ENCODE data around the gene KDM2A.

The KDM2A gene

GRCh38 chr11:67289651-67290479 is 170.8 kb downstream of the KDM2A start:
- no peaks in the 10 kb centered on the region for H3K27me3 ChIP-seq (ENCODE audit: control insufficient read depth in 3 of 3, insufficient read depth in 3 of 3, low read depth in 1 of 3, low read length in 3 of 3)
- H3K4me2 ChIP-seq (ENCODE audit: insufficient read depth, low read length, poor library complexity, severe bottlenecking), result peak overlapping the region; percentile 93
- H3K23ac ChIP-seq (ENCODE audit: low read depth, low read length, poor library complexity), result peak overlapping the region; percentile 81
- peak overlapping the region; percentile 89 for H2BK5ac ChIP-seq (ENCODE audit: low read length)
- no peak overlapping the region for H3K4ac ChIP-seq (ENCODE audit: low read length)
- H2AK5ac ChIP-seq (ENCODE audit: low read depth, low read length), result peak overlapping the region; percentile 98
- peak overlapping the region; percentile 89 to 98 for H3K4me3 ChIP-seq (ENCODE audit: low read length in 2 of 2)
- H2BK12ac ChIP-seq (ENCODE audit: low read length), result no peak overlapping the region
- no CpG with 5 or more reads among the region's 36 CpGs for WGBS, 2 donors (ENCODE audit: extremely low coverage in 2 of 2, insufficient read length in 2 of 2, insufficient replicate concordance in 1 of 2)
- H3K9ac ChIP-seq (ENCODE audit: low read depth, low read length, poor library complexity), result peak overlapping the region; percentile 98
- peaks cover 19 to 21% of the 10 kb centered on the region in 2 donors for H3K4me1 ChIP-seq (ENCODE audit: control insufficient read depth in 2 of 2, insufficient read depth in 1 of 2, low read depth in 1 of 2, low read length in 2 of 2)
- H3K79me1 ChIP-seq (ENCODE audit: low read depth, low read length), result peaks cover 33% of the 10 kb centered on the region
- H3K9me3 ChIP-seq (replicated peaks in 1 of 2; ENCODE audit: control insufficient read depth in 2 of 2, insufficient read depth in 1 of 2, low read depth in 1 of 2, low read length in 2 of 2), result peaks cover 0 to 4% of the 10 kb centered on the region in 2 donors
- peak overlapping the region; percentile 37 for H2BK15ac ChIP-seq (ENCODE audit: low read length)
- peak overlapping the region; percentile 98 for H3K18ac ChIP-seq (ENCODE audit: low read length)
- H2BK120ac ChIP-seq (ENCODE audit: low read depth, low read length), result no peak overlapping the region
- peak overlapping the region; percentile 97 for H3K27ac ChIP-seq (replicated peaks; ENCODE audit: low read length)
- H3K14ac ChIP-seq (ENCODE audit: low read length), result no peak overlapping the region
- H2AFZ ChIP-seq (ENCODE audit: low read length), result peak overlapping the region; percentile 83
- peak overlapping the region; percentile 16 for H4K91ac ChIP-seq (ENCODE audit: low read depth, low read length, poor library complexity)
- H3K36me3 ChIP-seq (replicated peaks in 1 of 2; ENCODE audit: control insufficient read depth in 2 of 2, insufficient read depth in 2 of 2, low read length in 2 of 2), result peaks cover 33 to 72% of the 10 kb centered on the region in 2 donors
- DNase-seq (ENCODE audit: low spot score), result no peak
- H4K8ac ChIP-seq (ENCODE audit: low read depth, low read length), result no peak overlapping the region

DNA sequence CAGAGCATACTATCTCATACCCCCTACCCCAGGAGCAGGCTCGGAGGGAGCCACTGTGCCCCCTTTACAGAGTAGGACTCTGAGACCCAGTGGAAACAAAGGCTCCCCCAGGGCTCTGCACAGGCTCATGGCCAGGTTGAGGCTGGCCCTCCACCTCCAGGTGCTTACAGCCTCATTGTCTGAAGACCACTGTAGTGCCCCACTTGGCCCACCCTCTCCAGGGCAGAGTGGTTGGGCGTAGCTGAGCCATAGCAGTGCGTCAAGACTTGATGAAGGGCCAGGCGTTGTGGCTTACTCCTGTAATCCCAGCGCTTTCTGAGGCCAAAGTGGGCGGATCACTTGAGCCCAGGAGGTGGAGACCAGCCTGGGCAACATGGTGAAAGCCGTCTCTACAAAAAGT is 171.7 kb downstream of the KDM2A start:
- Histone ChIP-seq H3K36me3 (replicated peaks in 1 of 2; ENCODE audit: control insufficient read depth in 2 of 2, insufficient read depth in 2 of 2, low read length in 2 of 2) (peaks cover 26 to 71% of the 10 kb centered on the region in 2 donors), H3K14ac (ENCODE audit: low read length) (no peak overlapping the region), H4K8ac (ENCODE audit: low read depth, low read length) (no peak overlapping the region), H4K91ac (ENCODE audit: low read depth, low read length, poor library complexity) (no peak overlapping the region), H3K4me1 (ENCODE audit: control insufficient read depth in 2 of 2, insufficient read depth in 1 of 2, low read depth in 1 of 2, low read length in 2 of 2) (peaks cover 19 to 21% of the 10 kb centered on the region in 2 donors), H2BK5ac (ENCODE audit: low read length) (no peak overlapping the region), H3K79me1 (ENCODE audit: low read depth, low read length) (peaks cover 31% of the 10 kb centered on the region), H2AFZ (ENCODE audit: low read length) (no peak overlapping the region), H2BK15ac (ENCODE audit: low read length) (no peak overlapping the region), H3K4me3 (ENCODE audit: low read length in 2 of 2) (peak overlapping the region; percentile 29 to 98), H3K4ac (ENCODE audit: low read length) (no peak overlapping the region), H2AK5ac (ENCODE audit: low read depth, low read length) (peak overlapping the region; percentile 81), H3K9me3 (replicated peaks in 1 of 2; ENCODE audit: control insufficient read depth in 2 of 2, insufficient read depth in 1 of 2, low read depth in 1 of 2, low read length in 2 of 2) (peaks cover 0 to 12% of the 10 kb centered on the region in 2 donors), H3K18ac (ENCODE audit: low read length) (no peak overlapping the region), H2BK12ac (ENCODE audit: low read length) (no peak overlapping the region), H3K27me3 (ENCODE audit: control insufficient read depth in 3 of 3, insufficient read depth in 3 of 3, low read depth in 1 of 3, low read length in 3 of 3) (no peaks in the 10 kb centered on the region), H3K9ac (ENCODE audit: low read depth, low read length, poor library complexity) (no peak overlapping the region), H3K4me2 (ENCODE audit: insufficient read depth, low read length, poor library complexity, severe bottlenecking) (no peak overlapping the region), H2BK120ac (ENCODE audit: low read depth, low read length) (no peak overlapping the region), H3K23ac (ENCODE audit: low read depth, low read length, poor library complexity) (no peak overlapping the region), H3K27ac (replicated peaks; ENCODE audit: low read length) (no peak overlapping the region)
- no CpG with 5 or more reads among the region's 7 CpGs for WGBS, 2 donors (ENCODE audit: extremely low coverage in 2 of 2, insufficient read length in 2 of 2, insufficient replicate concordance in 1 of 2)
- DNase-seq (ENCODE audit: low spot score), result no peak

DNA sequence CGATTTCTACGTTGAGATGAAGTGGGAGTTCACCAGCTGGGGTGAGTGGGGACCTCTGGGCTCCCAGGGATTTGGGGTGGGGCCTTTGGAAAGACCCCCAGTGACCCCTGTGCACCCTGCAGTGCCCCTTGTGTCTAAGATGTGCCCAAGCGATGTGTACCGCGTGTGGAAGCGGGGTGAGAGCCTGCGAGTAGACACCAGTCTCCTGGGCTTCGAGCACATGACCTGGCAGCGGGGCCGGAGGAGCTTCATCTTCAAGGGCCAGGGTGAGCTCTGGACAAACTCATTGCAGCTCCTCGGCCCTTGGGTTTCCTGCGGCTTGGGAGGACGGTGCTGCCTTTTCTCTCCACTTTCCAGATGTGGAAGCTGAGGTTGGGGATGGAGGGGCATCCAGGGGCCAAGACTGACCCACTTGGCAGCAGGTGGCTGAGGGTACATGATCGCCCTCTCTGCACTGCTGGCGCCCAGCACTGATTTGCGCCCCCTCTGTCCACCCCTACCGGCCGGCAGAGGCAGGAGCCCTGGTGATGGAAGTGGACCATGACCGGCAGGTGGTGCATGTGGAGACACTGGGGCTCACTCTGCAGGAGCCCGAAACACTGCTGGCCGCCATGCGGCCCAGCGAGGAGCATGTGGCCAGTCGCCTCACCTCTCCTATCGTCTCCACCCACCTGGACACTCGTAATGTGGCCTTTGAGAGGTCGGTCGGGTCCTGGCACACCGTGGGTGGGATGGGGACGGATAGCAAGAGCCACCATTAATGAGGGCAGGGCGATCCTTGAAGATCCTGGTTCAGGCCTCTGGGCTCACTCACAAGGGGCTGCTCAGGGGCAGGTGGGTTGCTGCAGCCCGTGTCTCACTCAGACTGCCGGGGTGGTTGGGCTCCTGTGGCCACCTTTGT is 172.7 kb downstream of the KDM2A start:
- no peak overlapping the region for H2BK5ac ChIP-seq (ENCODE audit: low read length)
- WGBS, 2 donors (ENCODE audit: extremely low coverage in 2 of 2, insufficient read length in 2 of 2, insufficient replicate concordance in 1 of 2), result no CpG with 5 or more reads among the region's 33 CpGs
- H3K27ac ChIP-seq (replicated peaks; ENCODE audit: low read length), result no peak overlapping the region

More for the DNA sequence above, 172.7 kb downstream of the KDM2A start:
- H3K79me1 ChIP-seq (ENCODE audit: low read depth, low read length), result peaks cover 28% of the 10 kb centered on the region
- no peak for DNase-seq (ENCODE audit: low spot score)
- H2AFZ ChIP-seq (ENCODE audit: low read length), result no peak overlapping the region
- peak overlapping the region; percentile 75 for H2AK5ac ChIP-seq (ENCODE audit: low read depth, low read length)
- no peak overlapping the region for H4K91ac ChIP-seq (ENCODE audit: low read depth, low read length, poor library complexity)
- H3K36me3 ChIP-seq (replicated peaks in 1 of 2; ENCODE audit: control insufficient read depth in 2 of 2, insufficient read depth in 2 of 2, low read length in 2 of 2), result peaks cover 24 to 71% of the 10 kb centered on the region in 2 donors
- no peak overlapping the region for H2BK12ac ChIP-seq (ENCODE audit: low read length)
- peak overlapping the region; percentile 85 for H3K23ac ChIP-seq (ENCODE audit: low read depth, low read length, poor library complexity)
- no peak overlapping the region for H3K4me2 ChIP-seq (ENCODE audit: insufficient read depth, low read length, poor library complexity, severe bottlenecking)
- peaks cover 19 to 21% of the 10 kb centered on the region in 2 donors for H3K4me1 ChIP-seq (ENCODE audit: control insufficient read depth in 2 of 2, insufficient read depth in 1 of 2, low read depth in 1 of 2, low read length in 2 of 2)
- H3K18ac ChIP-seq (ENCODE audit: low read length), result peak overlapping the region; percentile 35
- H2BK120ac ChIP-seq (ENCODE audit: low read depth, low read length), result no peak overlapping the region
- no peak overlapping the region for H3K9ac ChIP-seq (ENCODE audit: low read depth, low read length, poor library complexity)
- H2BK15ac ChIP-seq (ENCODE audit: low read length), result no peak overlapping the region
- H3K4ac ChIP-seq (ENCODE audit: low read length), result no peak overlapping the region
- H3K9me3 ChIP-seq (replicated peaks in 1 of 2; ENCODE audit: control insufficient read depth in 2 of 2, insufficient read depth in 1 of 2, low read depth in 1 of 2, low read length in 2 of 2), result peaks cover 0 to 21% of the 10 kb centered on the region in 2 donors
- H3K4me3 ChIP-seq (ENCODE audit: low read length in 2 of 2), result peak overlapping the region in 1 of 2 donors; percentile 53
- H3K14ac ChIP-seq (ENCODE audit: low read length), result peak overlapping the region; percentile 8
- H4K8ac ChIP-seq (ENCODE audit: low read depth, low read length), result no peak overlapping the region
- no peaks in the 10 kb centered on the region for H3K27me3 ChIP-seq (ENCODE audit: control insufficient read depth in 3 of 3, insufficient read depth in 3 of 3, low read depth in 1 of 3, low read length in 3 of 3)
